Aorta (tissue), 4 donors: Measurements from ENCODE around the gene PFDN5. TPM values are rescaled to one million over a fixed set of nuclear protein-coding genes. Genes with fewer than 3 reads are reported as not detected.

ENCODE experiments used
- polyA plus RNA-seq, 2 donors: library from polyadenylated mRNA; stranded (reverse); fragments of 200-250 nt; gene quantifications; one replicate each; pipeline ENCODE4 v1.2.3, GENCODE V29; 2013
- total RNA-seq, 2 donors: library from RNA; stranded (reverse); fragmentation: NEBNext Ultra II Directional; extraction: Animal tissue kit (Norgen Biotek cat#: 25700); gene quantifications; one replicate each; pipeline ENCODE4 v1.2.1, GENCODE V29; 2021
- donor health status: healthy with polysubstance abuse.
- donor health status: Bipolar disorder and iron deficiency.
- donor health status: DM: no; HTN: no; CAD: no.
- donor health status: DM: yes; HTN: yes; CAD: no.

The PFDN5 gene
- total and polyA plus RNA-seq, 4 donors, result 386 to 3,916 (median 1,047) TPM

Other genes starting within 250 kb of the PFDN5 start
- gene TNS2, start 245.5 kb upstream of the PFDN5 start, total RNA-seq, result 100 to 1,000 TPM; 198 to 275 TPM
- 100 to 1,000 TPM; 130 to 412 TPM for gene TNS2, start 245.5 kb upstream of the PFDN5 start, polyA plus RNA-seq
- 100 to 1,000 TPM in 1 of 2 donors, 10 to 100 TPM in 1; 71.6 to 101 TPM for gene SPRYD3, start 216.2 kb upstream of the PFDN5 start, total RNA-seq
- gene SPRYD3, start 216.2 kb upstream of the PFDN5 start, polyA plus RNA-seq, result 10 to 100 TPM; 53.8 to 60.9 TPM
- 100 to 1,000 TPM; 820 to 979 TPM for gene IGFBP6, start 197.9 kb upstream of the PFDN5 start, total RNA-seq
- gene IGFBP6, start 197.9 kb upstream of the PFDN5 start, polyA plus RNA-seq, result 100 to 1,000 TPM; 507 to 837 TPM
- gene SOAT2, start 192.1 kb upstream of the PFDN5 start, total RNA-seq, result 1 to 10 TPM in 1 of 2 donors, under 1 TPM in 1; 0.63 to 1.2 TPM
- 1 to 10 TPM; 1.5 to 3.4 TPM for gene SOAT2, start 192.1 kb upstream of the PFDN5 start, polyA plus RNA-seq
- gene ZNF740, start 114.8 kb upstream of the PFDN5 start, total RNA-seq, result 10 to 100 TPM; 34.0 to 46.3 TPM
- 10 to 100 TPM in 1 of 2 donors, 1 to 10 TPM in 1; 4.1 to 15.7 TPM for gene ZNF740, start 114.8 kb upstream of the PFDN5 start, polyA plus RNA-seq
- 10 to 100 TPM; 52.7 to 74.4 TPM for gene CSAD, start 114.6 kb upstream of the PFDN5 start, total RNA-seq
- gene CSAD, start 114.6 kb upstream of the PFDN5 start, polyA plus RNA-seq, result 100 to 1,000 TPM in 1 of 2 donors, 1 to 10 TPM in 1; 5.0 to 118 TPM
- 1 to 10 TPM; 3.2 to 5.8 TPM for gene ITGB7, start 88.3 kb upstream of the PFDN5 start, total RNA-seq
- gene ITGB7, start 88.3 kb upstream of the PFDN5 start, polyA plus RNA-seq, result 1 to 10 TPM; 1.4 to 4.9 TPM
- gene RARG, start 63.3 kb upstream of the PFDN5 start, total RNA-seq, result 10 to 100 TPM; 32.7 to 63.9 TPM
- gene RARG, start 63.3 kb upstream of the PFDN5 start, polyA plus RNA-seq, result 10 to 100 TPM; 14.5 to 35.6 TPM
- gene ESPL1, start 27.2 kb upstream of the PFDN5 start, total RNA-seq, result 1 to 10 TPM in 1 of 2 donors, under 1 TPM in 1; 0.49 to 2.8 TPM
- 1 to 10 TPM in 1 of 2 donors, under 1 TPM in 1; 0.38 to 2.5 TPM for gene ESPL1, start 27.2 kb upstream of the PFDN5 start, polyA plus RNA-seq
- 10 to 100 TPM; 32.7 to 43.6 TPM for gene MYG1, start 4.2 kb downstream of the PFDN5 start, total RNA-seq
- gene MYG1, start 4.2 kb downstream of the PFDN5 start, polyA plus RNA-seq, result 100 to 1,000 TPM in 1 of 2 donors, 10 to 100 TPM in 1; 38.6 to 112 TPM
- 10 to 100 TPM; 33.3 to 45.3 TPM for gene AAAS, start 26.1 kb downstream of the PFDN5 start, total RNA-seq
- 100 to 1,000 TPM in 1 of 2 donors, 10 to 100 TPM in 1; 15.3 to 109 TPM for gene AAAS, start 26.1 kb downstream of the PFDN5 start, polyA plus RNA-seq
- under 1 TPM in 1 of 2 donors, not detected in 1; 0.33 TPM for gene SP7, start 40.8 kb downstream of the PFDN5 start, total RNA-seq
- gene SP7, start 40.8 kb downstream of the PFDN5 start, polyA plus RNA-seq, result not detected
- gene SP1, start 84.6 kb downstream of the PFDN5 start, total RNA-seq, result 10 to 100 TPM; 63.3 to 83.1 TPM
- gene SP1, start 84.6 kb downstream of the PFDN5 start, polyA plus RNA-seq, result 10 to 100 TPM in 1 of 2 donors, 1 to 10 TPM in 1; 7.4 to 17.3 TPM
- not detected for gene AMHR2, start 128.3 kb downstream of the PFDN5 start, total RNA-seq
- under 1 TPM in 1 of 2 donors, not detected in 1; 0.26 TPM for gene AMHR2, start 128.3 kb downstream of the PFDN5 start, polyA plus RNA-seq
- gene PRR13, start 146.2 kb downstream of the PFDN5 start, total RNA-seq, result 100 to 1,000 TPM in 1 of 2 donors, 10 to 100 TPM in 1; 94.6 to 104 TPM
- gene PRR13, start 146.2 kb downstream of the PFDN5 start, polyA plus RNA-seq, result 100 to 1,000 TPM; 107 to 224 TPM
- gene PCBP2, start 156.6 kb downstream of the PFDN5 start, total RNA-seq, result 100 to 1,000 TPM; 578 to 688 TPM
- 100 to 1,000 TPM; 510 to 513 TPM for gene PCBP2, start 156.6 kb downstream of the PFDN5 start, polyA plus RNA-seq
- gene MAP3K12, start 203.9 kb downstream of the PFDN5 start, total RNA-seq, result 10 to 100 TPM; 21.2 to 44.5 TPM
- 10 to 100 TPM in 1 of 2 donors, 1 to 10 TPM in 1; 3.6 to 68.4 TPM for gene MAP3K12, start 203.9 kb downstream of the PFDN5 start, polyA plus RNA-seq
- 10 to 100 TPM; 11.5 to 22.5 TPM for gene TARBP2, start 205.7 kb downstream of the PFDN5 start, total RNA-seq
- gene TARBP2, start 205.7 kb downstream of the PFDN5 start, polyA plus RNA-seq, result 10 to 100 TPM in 1 of 2 donors, 1 to 10 TPM in 1; 8.8 to 36.3 TPM
- gene NPFF, start 211.9 kb downstream of the PFDN5 start, total RNA-seq, result not detected
- 10 to 100 TPM in 1 of 2 donors, 1 to 10 TPM in 1; 5.1 to 14.4 TPM for gene NPFF, start 211.9 kb downstream of the PFDN5 start, polyA plus RNA-seq